HepG2 (cell line): ENCODE results near the gene MYADML2. TPM values are rescaled to one million over a fixed set of nuclear protein-coding genes. Genes with fewer than 3 reads are reported as not detected.

Experiments
- ARNTL ChIP-seq: sonication (generic); formaldehyde crosslinking; IDR thresholded peaks from 2 replicates; pipeline ENCODE4 v1.4.0; 2020; ENCODE audit warnings: mild to moderate bottlenecking, missing genetic modification reagents
- CENPBD1 ChIP-seq: sonication (generic); formaldehyde crosslinking; IDR thresholded peaks from 2 replicates; pipeline ENCODE4 v1.8.0; 2022; ENCODE audit warnings: missing genetic modification reagents, low read depth, mild to moderate bottlenecking, borderline replicate concordance
- EP300 ChIP-seq, 3 experiments: sonication (generic) in 1 of 3; formaldehyde crosslinking in 1 of 3; IDR thresholded peaks; 2 replicates each; pipeline versions ENCODE4 v1.5.1 to v1.6.1; 2011 to 2020; ENCODE audit warnings: low read depth in 2 of 3, low read length in 2 of 3, borderline replicate concordance in 1 of 3, improper control_type of control experiment in 1 of 3, mild to moderate bottlenecking in 1 of 3, missing genetic modification reagents in 1 of 3, moderate library complexity in 1 of 3
- MED8 ChIP-seq: sonication (generic); formaldehyde crosslinking; IDR thresholded peaks from 2 replicates; pipeline ENCODE4 v1.8.1; 2023; ENCODE audit warnings: mild to moderate bottlenecking, missing genetic modification reagents; ENCODE audit not compliant: insufficient replicate concordance
- MIXL1 ChIP-seq: IDR thresholded peaks from 2 replicates; pipeline ENCODE4 v1.6.1; 2016
- MTF1 ChIP-seq: sonication (generic); formaldehyde crosslinking; IDR thresholded peaks from 2 replicates; pipeline ENCODE4 v1.5.0; 2020; ENCODE audit warnings: missing genetic modification reagents
- ZBTB4 ChIP-seq: sonication (generic); formaldehyde crosslinking; IDR thresholded peaks from 2 replicates; pipeline ENCODE4 v1.4.0; 2020; ENCODE audit warnings: missing genetic modification reagents, mild to moderate bottlenecking, borderline replicate concordance
- ZNF232 ChIP-seq: sonication (generic); formaldehyde crosslinking; IDR thresholded peaks from 2 replicates; pipeline ENCODE4 v1.4.0; 2020; ENCODE audit warnings: missing genetic modification reagents, borderline replicate concordance
- ZNF382 ChIP-seq: sonication (generic); formaldehyde crosslinking; IDR thresholded peaks from 2 replicates; pipeline ENCODE4 v1.5.0; 2020; ENCODE audit warnings: missing genetic modification reagents, mild to moderate bottlenecking, borderline replicate concordance
- ZNF530 ChIP-seq: sonication (generic); formaldehyde crosslinking; IDR thresholded peaks from 2 replicates; pipeline ENCODE4 v1.5.0; 2020; ENCODE audit warnings: low read depth, mild to moderate bottlenecking, missing genetic modification reagents
- ZNF543 ChIP-seq: sonication (generic); formaldehyde crosslinking; IDR thresholded peaks from 2 replicates; pipeline ENCODE4 v1.4.0; 2020; ENCODE audit warnings: mild to moderate bottlenecking, missing genetic modification reagents
- ZNF7 ChIP-seq: IDR thresholded peaks from 2 replicates; pipeline ENCODE4 v1.6.1; 2016; ENCODE audit warnings: missing biosample characterization, missing genetic modification reagents
- polyA plus RNA-seq, 8 experiments: library from polyadenylated mRNA; depleted of rRNA in 3 of 8; stranded (reverse) in 7 of 8; unstranded in 1 of 8; fragments of >200 nt; fragmentation: Illumina TruSeq in 4 of 8; extraction: Trizol in 4 of 8; gene quantifications; 2 replicates each; pipeline versions ENCODE4 v1.2.1 to v1.2.3, GENCODE V29; 2011 to 2016; ENCODE audit warnings: low read depth in 4 of 8, missing spikeins in 1 of 8, mixed read lengths in 1 of 8; ENCODE audit not compliant: insufficient read depth in 1 of 8
- total RNA-seq, 5 experiments: library from RNA; depleted of rRNA; stranded (reverse); fragments of >200 nt; fragmentation: Illumina TruSeq; extraction: Trizol; gene quantifications; 2 replicates each; pipeline ENCODE4 v1.2.3, GENCODE V29; 2016; ENCODE audit warnings: low read depth in 1 of 5
- TF ChIP-seq, protein P1 (sequence below): fragments of 450-650 bp; IDR thresholded peaks from 2 replicates; pipeline ENCODE4 v1.6.1; 2016
- TF ChIP-seq, protein P2 (sequence below): sonication (generic); formaldehyde crosslinking; IDR thresholded peaks from 2 replicates; pipeline ENCODE4 v1.4.0; 2020; ENCODE audit warnings: missing genetic modification reagents
- TF ChIP-seq, protein P3 (sequence below): sonication (generic); formaldehyde crosslinking; IDR thresholded peaks from 2 replicates; pipeline ENCODE4 v1.5.1; 2020; ENCODE audit warnings: mild to moderate bottlenecking, missing genetic modification reagents, borderline replicate concordance
- TF ChIP-seq, protein P4 (sequence below): sonication (generic); formaldehyde crosslinking; IDR thresholded peaks from 2 replicates; pipeline ENCODE4 v1.8.0; 2022; ENCODE audit warnings: mild to moderate bottlenecking, missing genetic modification reagents, borderline replicate concordance
- TF ChIP-seq, protein P5 (sequence below): IDR thresholded peaks from 2 replicates; pipeline ENCODE4 v1.6.1; 2012; ENCODE audit warnings: low read depth, low read length, improper control_type of control experiment

The MYADML2 gene
- total and polyA plus RNA-seq, 2 of the 13 experiments (the other 11 are each of a cell fraction or from before 2014, with no cell fraction given), result not detected

GRCh38 chr17:81909966-81910839 lies 36.8 kb downstream of the MYADML2 start (continued):
- TF ChIP-seq, protein P1, sequence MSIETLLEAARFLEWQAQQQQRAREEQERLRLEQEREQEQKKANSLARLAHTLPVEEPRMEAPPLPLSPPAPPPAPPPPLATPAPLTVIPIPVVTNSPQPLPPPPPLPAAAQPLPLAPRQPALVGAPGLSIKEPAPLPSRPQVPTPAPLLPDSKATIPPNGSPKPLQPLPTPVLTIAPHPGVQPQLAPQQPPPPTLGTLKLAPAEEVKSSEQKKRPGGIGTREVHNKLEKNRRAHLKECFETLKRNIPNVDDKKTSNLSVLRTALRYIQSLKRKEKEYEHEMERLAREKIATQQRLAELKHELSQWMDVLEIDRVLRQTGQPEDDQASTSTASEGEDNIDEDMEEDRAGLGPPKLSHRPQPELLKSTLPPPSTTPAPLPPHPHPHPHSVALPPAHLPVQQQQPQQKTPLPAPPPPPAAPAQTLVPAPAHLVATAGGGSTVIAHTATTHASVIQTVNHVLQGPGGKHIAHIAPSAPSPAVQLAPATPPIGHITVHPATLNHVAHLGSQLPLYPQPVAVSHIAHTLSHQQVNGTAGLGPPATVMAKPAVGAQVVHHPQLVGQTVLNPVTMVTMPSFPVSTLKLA, result peak; percentile 63
- no peak for TF ChIP-seq ZBTB4 (CRISPR knock-in tag)
- TF ChIP-seq, protein P2, sequence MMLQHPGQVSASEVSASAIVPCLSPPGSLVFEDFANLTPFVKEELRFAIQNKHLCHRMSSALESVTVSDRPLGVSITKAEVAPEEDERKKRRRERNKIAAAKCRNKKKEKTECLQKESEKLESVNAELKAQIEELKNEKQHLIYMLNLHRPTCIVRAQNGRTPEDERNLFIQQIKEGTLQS (CRISPR knock-in tag), result no peak
- TF ChIP-seq, protein P3, sequence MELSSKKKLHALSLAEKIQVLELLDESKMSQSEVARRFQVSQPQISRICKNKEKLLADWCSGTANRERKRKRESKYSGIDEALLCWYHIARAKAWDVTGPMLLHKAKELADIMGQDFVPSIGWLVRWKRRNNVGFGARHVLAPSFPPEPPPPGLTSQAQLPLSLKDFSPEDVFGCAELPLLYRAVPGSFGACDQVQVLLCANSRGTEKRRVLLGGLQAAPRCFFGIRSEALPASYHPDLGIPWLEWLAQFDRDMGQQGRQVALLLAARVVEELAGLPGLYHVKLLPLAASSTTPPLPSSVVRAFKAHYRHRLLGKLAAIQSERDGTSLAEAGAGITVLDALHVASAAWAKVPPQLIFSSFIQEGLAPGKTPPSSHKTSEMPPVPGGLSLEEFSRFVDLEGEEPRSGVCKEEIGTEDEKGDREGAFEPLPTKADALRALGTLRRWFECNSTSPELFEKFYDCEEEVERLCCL, result no peak
- TF ChIP-seq ZNF382 (CRISPR knock-in tag), result no peak
- TF ChIP-seq EP300 (IDR thresholded peaks at IDR 0.05; ENCODE audit: low read depth in 2 of 2, low read length in 2 of 2), result peak; percentile 72 to 79; a peak in 3 of 4 replicates
- peak; percentile 75 for TF ChIP-seq EP300 (CRISPR knock-in tag; IDR thresholded peaks at IDR 0.05; ENCODE audit: borderline replicate concordance)
- TF ChIP-seq MIXL1 (CRISPR knock-in tag), result peak; percentile 80
- no peak for TF ChIP-seq ZNF7 (CRISPR knock-in tag)
- TF ChIP-seq, protein P4, sequence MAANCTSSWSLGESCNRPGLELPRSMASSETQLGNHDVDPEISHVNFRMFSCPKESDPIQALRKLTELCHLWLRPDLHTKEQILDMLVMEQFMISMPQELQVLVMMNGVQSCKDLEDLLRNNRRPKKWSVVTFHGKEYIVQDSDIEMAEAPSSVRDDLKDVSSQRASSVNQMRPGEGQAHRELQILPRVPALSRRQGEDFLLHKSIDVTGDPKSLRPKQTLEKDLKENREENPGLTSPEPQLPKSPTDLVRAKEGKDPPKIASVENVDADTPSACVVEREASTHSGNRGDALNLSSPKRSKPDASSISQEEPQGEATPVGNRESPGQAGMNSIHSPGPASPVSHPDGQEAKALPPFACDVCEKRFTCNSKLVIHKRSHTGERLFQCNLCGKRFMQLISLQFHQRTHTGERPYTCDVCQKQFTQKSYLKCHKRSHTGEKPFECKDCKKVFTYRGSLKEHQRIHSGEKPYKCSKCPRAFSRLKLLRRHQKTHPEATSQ (CRISPR knock-in tag), result peak; percentile 28; the same call in 1 of the 2 replicates
- TF ChIP-seq CENPBD1 (CRISPR knock-in tag), result no peak
- TF ChIP-seq ARNTL (CRISPR knock-in tag), result peak; percentile 83
- no peak for TF ChIP-seq MTF1 (CRISPR knock-in tag)
- peak; percentile 49; the same call in 1 of the 2 replicates for TF ChIP-seq ZNF543 (CRISPR knock-in tag)
- no peak for TF ChIP-seq ZNF530 (CRISPR knock-in tag)
- TF ChIP-seq ZNF232 (CRISPR knock-in tag), result peak; percentile 93
- peak; percentile 42 for TF ChIP-seq MED8
- TF ChIP-seq, protein P5, sequence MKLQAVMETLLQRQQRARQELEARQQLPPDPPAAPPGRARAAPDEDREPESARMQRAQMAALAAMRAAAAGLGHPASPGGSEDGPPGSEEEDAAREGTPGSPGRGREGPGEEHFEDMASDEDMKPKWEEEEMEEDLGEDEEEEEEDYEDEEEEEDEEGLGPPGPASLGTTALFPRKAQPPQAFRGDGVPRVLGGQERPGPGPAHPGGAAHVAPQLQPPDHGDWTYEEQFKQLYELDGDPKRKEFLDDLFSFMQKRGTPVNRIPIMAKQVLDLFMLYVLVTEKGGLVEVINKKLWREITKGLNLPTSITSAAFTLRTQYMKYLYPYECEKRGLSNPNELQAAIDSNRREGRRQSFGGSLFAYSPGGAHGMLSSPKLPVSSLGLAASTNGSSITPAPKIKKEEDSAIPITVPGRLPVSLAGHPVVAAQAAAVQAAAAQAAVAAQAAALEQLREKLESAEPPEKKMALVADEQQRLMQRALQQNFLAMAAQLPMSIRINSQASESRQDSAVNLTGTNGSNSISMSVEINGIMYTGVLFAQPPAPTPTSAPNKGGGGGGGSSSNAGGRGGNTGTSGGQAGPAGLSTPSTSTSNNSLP, result no peak
